GM12874 (cell line): ENCODE results near the gene CPT1B.

ENCODE experiments used
- TF ChIP-seq, protein P1 (sequence below): IDR thresholded peaks from 2 replicates; pipeline ENCODE4 v1.5.1; 2011; ENCODE audit warnings: low read depth, mild to moderate bottlenecking, control low read depth, low read length, moderate library complexity; ENCODE audit not compliant: insufficient read depth

Gene CPT1B

DNA sequence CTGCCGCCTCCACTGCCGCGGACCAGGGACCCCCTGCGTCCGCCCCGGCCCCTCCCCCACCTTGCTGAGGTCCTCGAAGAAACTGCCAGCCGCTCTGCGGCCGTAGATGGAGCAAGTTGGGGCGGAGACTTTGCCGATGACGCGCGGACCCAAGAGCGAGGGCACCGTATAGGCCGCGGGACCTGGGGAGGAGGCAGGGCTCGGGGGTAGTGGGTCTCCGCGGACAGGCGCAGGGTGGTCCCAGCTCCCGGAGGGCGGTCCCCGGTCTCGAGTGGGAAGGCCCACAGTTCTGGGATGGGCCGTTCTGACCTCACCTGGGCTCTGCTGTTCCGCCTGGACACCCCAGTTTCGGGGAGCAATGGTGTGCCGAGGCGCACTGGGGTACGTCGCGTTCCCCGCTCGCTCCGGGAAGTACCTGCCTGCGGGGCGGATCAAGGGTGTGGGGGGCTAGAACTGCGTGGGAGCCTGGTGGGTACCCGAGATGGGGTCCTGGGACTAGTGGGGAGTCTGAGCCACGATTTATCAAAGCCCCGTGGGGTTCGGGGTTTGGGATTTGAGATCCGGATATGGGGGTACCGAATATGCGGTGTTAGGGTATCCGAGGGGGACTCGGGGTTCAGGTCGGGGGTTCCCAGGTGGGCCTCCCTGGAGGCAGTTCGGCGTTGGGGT, 47.2 kb downstream of the CPT1B start:
- TF ChIP-seq, protein P1, sequence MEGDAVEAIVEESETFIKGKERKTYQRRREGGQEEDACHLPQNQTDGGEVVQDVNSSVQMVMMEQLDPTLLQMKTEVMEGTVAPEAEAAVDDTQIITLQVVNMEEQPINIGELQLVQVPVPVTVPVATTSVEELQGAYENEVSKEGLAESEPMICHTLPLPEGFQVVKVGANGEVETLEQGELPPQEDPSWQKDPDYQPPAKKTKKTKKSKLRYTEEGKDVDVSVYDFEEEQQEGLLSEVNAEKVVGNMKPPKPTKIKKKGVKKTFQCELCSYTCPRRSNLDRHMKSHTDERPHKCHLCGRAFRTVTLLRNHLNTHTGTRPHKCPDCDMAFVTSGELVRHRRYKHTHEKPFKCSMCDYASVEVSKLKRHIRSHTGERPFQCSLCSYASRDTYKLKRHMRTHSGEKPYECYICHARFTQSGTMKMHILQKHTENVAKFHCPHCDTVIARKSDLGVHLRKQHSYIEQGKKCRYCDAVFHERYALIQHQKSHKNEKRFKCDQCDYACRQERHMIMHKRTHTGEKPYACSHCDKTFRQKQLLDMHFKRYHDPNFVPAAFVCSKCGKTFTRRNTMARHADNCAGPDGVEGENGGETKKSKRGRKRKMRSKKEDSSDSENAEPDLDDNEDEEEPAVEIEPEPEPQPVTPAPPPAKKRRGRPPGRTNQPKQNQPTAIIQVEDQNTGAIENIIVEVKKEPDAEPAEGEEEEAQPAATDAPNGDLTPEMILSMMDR: no peak

- TF ChIP-seq, protein P1: no peak
Observed at GRCh38 chr22:50530580-50530876, 47.7 kb downstream of the CPT1B start.

GRCh38 chr22:50529897-50530579, 48.2 kb downstream of the CPT1B start, which contains the start of gene TYMP:
Gene TYMP (minus strand): TSS chr22:50530012. CDS start chr22:50529709, 303 bp downstream.
- TF ChIP-seq, protein P1: no peak

DNA sequence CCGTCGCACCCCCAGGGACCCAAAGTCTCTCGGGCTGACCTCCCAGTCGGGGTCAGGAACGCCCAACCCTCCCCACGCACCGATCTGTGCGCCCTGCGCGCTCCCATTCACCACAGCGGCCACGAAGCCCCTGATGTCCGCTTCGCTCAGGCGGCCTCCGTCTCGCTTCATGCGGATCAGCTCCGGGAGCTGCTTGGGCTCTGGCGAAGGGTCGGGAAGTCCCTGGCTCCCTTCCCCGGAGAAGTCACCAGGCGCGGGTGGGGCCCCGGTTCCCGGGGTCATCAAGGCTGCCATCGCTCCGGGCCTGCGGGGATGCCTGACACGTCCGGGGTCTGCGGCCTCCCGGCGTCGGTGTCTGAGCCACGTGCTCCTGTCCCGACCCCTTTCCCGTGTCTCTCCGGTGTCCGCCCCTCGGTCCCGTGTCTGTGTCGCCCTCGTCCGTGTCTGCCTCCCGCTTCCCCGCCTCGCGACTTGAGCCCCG, 48.8 kb downstream of the CPT1B start:
- TF ChIP-seq, protein P1: no peak

DNA sequence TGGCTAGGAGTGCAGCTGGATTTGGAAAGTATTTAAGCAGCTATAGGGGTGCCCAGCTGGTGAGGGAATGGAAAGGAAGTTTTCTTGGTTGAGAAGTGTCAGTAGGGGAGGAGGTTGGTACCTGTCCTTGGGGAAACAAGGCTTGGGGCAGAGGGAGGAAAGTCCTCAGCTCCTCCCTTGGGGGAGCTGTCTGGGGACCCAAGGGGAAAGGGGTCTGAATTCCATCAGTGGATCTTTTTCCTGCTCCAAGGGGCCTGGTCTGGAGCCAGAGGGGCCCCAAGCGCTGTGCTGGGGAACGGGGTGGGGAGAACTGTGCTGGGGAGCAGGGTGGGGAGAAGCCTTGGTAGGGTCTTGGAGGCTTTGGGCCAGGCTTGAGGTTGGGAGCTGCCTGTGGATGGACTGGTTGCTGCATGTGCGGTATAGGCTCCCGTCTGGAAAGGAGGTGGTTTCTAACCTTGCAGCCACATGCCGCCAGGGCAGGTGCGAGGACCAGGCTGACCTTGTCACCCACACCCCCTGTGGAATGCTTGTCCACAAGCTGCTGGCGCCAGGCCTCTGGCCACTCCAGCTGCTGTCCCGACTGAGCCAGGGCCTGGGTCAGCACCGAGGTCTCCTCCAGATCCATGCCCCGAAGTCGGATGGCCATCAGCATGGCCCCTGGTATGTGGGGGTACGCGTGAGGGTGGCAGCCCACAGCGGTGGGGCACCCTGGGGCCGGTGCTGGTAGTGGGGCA, 49.4 kb downstream of the CPT1B start:
- TF ChIP-seq, protein P1: no peak

GRCh38 chr22:50527921-50528681, 50.1 kb downstream of the CPT1B start:
- TF ChIP-seq, protein P1: no peak
